ENCODE results near the gene THEM4.
A peak's percentile ranks its signal among the peaks of the same experiment; 100 is the strongest.
"Not testable (repeated sequence)": the region's sequence is repeated elsewhere in the genome, so short reads cannot be mapped to it uniquely, and the experiment has no call there.

THEM4 gene

GRCh38 chr1:151859891-151860293, 49.4 kb downstream of the THEM4 start:
- no peak for DNase-seq (ENCODE audit: low read depth)

- DNase-seq (ENCODE audit: low read depth): no peak
Observed at GRCh38 chr1:151858886-151859665, 50.2 kb downstream of the THEM4 start.

GRCh38 chr1:151858030-151858746, 51.1 kb downstream of the THEM4 start:
- no peak for DNase-seq (ENCODE audit: low read depth)

GRCh38 chr1:151855933-151856332, 53.4 kb downstream of the THEM4 start:
- DNase-seq (ENCODE audit: low read depth): no peak

- not testable (repeated sequence) for DNase-seq (ENCODE audit: low read depth)
Observed at GRCh38 chr1:151855516-151855915, 53.8 kb downstream of the THEM4 start.

- no peak for DNase-seq (ENCODE audit: low read depth)
Observed at GRCh38 chr1:151854658-151855057, 54.7 kb downstream of the THEM4 start.

- DNase-seq (ENCODE audit: low read depth): no peak
Observed at GRCh38 chr1:151853411-151853943, 55.8 kb downstream of the THEM4 start, which contains the start of gene THEM5. Gene THEM5, minus strand, starts transcription at chr1:151853712. Its CDS starts 147 bp downstream, at chr1:151853565.

GRCh38 chr1:151852733-151853132, 56.6 kb downstream of the THEM4 start:
- no peak for DNase-seq (ENCODE audit: low read depth)

- DNase-seq (ENCODE audit: low read depth): no peak
Observed at GRCh38 chr1:151851886-151852285, 57.4 kb downstream of the THEM4 start.

- no peak for DNase-seq (ENCODE audit: low read depth)
Observed at GRCh38 chr1:151849871-151850270, 59.4 kb downstream of the THEM4 start.

- no peak for DNase-seq (ENCODE audit: low read depth)
Observed at GRCh38 chr1:151849126-151849525, 60.2 kb downstream of the THEM4 start.

GRCh38 chr1:151847867-151848596, 61.3 kb downstream of the THEM4 start:
- no peak for DNase-seq (ENCODE audit: low read depth)

- DNase-seq (ENCODE audit: low read depth): no peak
Observed at GRCh38 chr1:151846686-151847237, 62.5 kb downstream of the THEM4 start.

GRCh38 chr1:151846062-151846568, 63.2 kb downstream of the THEM4 start:
- DNase-seq (ENCODE audit: low read depth): no peak

- DNase-seq (ENCODE audit: low read depth): no peak
Observed at GRCh38 chr1:151843398-151843797, 65.9 kb downstream of the THEM4 start.

- no peak for DNase-seq (ENCODE audit: low read depth)
Observed at GRCh38 chr1:151841141-151841540, 68.2 kb downstream of the THEM4 start.

- no peak for DNase-seq (ENCODE audit: low read depth)
Observed at GRCh38 chr1:151840421-151840820, 68.9 kb downstream of the THEM4 start.

- peak; percentile 45 for DNase-seq (ENCODE audit: low read depth)
Observed at GRCh38 chr1:151839457-151840403, 69.6 kb downstream of the THEM4 start, which contains the start of gene C2CD4D. Gene C2CD4D, minus strand, starts transcription at chr1:151839820. Its CDS starts 831 bp downstream, at chr1:151838989.

GRCh38 chr1:151839082-151839412, 70.3 kb downstream of the THEM4 start:
- no peak for DNase-seq (ENCODE audit: low read depth)

- DNase-seq (ENCODE audit: low read depth): no peak
Observed at GRCh38 chr1:151838222-151839081, 70.9 kb downstream of the THEM4 start.
